A673 (cell line): ENCODE results near the gene ZNF3.

ENCODE experiments used
- EZH2 ChIP-seq: fragments of 200-600 bp; sonication (generic); IDR thresholded peaks from 2 replicates; pipeline ENCODE4 v1.6.1; 2017; ENCODE audit warnings: borderline replicate concordance, low read depth, mild to moderate bottlenecking, mixed read lengths, antibody characterized with exemption, low read length; ENCODE audit not compliant: poor library complexity, severe bottlenecking
- TF ChIP-seq, protein P1 (sequence below): fragments of 300-800, 200-600 bp; sonication (generic); conservative IDR thresholded peaks from 2 replicates; pipeline ENCODE4 v1.5.1; 2017; ENCODE audit warnings: low read depth, mild to moderate bottlenecking, antibody characterized with exemption, low read length, moderate library complexity, mixed read lengths

DNA sequence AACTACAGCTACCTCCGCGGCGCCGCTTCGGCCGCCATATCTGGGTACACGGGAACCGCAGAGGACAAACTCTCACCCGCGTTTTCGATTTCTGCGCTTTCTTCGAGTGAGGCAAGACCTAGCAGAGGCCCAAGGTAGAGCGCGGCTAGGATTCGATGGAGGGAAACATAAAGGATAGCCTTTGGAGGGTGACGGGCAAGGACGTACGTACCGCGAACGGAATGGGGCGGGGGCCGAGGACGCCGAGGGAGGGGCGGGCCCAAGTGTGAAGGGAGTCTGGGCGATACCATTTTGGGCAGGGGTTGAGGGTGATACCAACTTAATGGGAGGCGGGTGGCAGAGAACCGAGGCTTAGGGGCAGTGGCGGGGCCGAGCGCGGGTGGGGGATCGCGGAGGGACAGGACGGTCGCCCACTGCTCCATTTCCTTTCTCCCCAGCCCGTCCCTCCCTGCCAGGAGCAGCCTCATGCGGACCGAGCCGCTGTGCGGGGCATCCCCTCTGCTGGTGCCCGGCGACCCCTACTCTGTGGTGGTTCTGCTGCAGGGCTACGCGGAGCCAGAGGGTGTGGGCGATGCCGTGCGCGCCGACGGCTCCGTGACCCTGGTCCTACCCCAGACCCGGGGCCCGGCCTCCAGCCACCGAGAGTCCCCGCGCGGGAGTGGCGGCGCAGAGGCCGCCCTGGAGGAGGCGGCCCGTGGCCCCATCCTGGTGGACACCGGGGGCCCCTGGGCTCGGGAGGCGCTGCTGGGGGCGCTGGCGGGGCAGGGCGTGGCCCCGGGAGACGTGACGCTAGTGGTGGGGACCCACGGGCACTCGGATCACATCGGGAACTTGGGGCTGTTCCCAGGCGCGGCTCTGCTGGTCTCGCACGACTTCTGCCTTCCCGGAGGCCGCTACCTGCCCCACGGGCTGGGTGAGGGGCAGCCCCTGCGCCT lies 45.7 kb upstream of the ZNF3 start, which contains the start of gene MBLAC1:
- TF ChIP-seq, protein P1, sequence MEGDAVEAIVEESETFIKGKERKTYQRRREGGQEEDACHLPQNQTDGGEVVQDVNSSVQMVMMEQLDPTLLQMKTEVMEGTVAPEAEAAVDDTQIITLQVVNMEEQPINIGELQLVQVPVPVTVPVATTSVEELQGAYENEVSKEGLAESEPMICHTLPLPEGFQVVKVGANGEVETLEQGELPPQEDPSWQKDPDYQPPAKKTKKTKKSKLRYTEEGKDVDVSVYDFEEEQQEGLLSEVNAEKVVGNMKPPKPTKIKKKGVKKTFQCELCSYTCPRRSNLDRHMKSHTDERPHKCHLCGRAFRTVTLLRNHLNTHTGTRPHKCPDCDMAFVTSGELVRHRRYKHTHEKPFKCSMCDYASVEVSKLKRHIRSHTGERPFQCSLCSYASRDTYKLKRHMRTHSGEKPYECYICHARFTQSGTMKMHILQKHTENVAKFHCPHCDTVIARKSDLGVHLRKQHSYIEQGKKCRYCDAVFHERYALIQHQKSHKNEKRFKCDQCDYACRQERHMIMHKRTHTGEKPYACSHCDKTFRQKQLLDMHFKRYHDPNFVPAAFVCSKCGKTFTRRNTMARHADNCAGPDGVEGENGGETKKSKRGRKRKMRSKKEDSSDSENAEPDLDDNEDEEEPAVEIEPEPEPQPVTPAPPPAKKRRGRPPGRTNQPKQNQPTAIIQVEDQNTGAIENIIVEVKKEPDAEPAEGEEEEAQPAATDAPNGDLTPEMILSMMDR = no peak
- TF ChIP-seq EZH2 = no peak
